GM12878 (cell line): Measurements from ENCODE around the gene CFAP97. TPM values are rescaled to one million over a fixed set of nuclear protein-coding genes. Genes with fewer than 3 reads are reported as not detected.
A peak's percentile ranks its signal among the peaks of the same experiment; 100 is the strongest.
"Not testable (repeated sequence)": the region's sequence is repeated elsewhere in the genome, so short reads cannot be mapped to it uniquely, and the experiment has no call there.

Experiments used
- ATAC-seq: fragments of 200-7000 bp; cut with Tn5 transposase; 3 replicates; pipeline ENCODE4 v1.9.1; 2020; ENCODE audit warnings: mild to moderate bottlenecking, moderate library complexity
- BruUV-seq: library from RNA; stranded (reverse); fragments of 400-500 nt; replicated peaks from 2 replicates; lab custom pipeline; 2021; lab: Mats Ljungman, UMichigan
- CTCF ChIA-PET: fragments of 300-600 bp; sonication (Branson Sonifier 250); formaldehyde crosslinking; extraction: SDS; loops from one replicate; lab custom pipeline; 2021; ENCODE audit warnings: inconsistent platforms; lab: Yijun Ruan, JAX
- POLR2A ChIA-PET: fragments of 350-600 bp; formaldehyde crosslinking; extraction: SDS; loops from one replicate; lab custom pipeline; 2021; ENCODE audit warnings: inconsistent platforms; lab: Charles Lee
- RAD21 ChIA-PET: fragments of 300-600 bp; sonication (Branson Sonifier 250); formaldehyde crosslinking; loops from one replicate; lab custom pipeline; 2023; ENCODE audit warnings: antibody characterized with exemption; ENCODE audit not compliant: unreplicated experiment; lab: Charles Lee
- SMC1A ChIA-PET: fragments of 300-600 bp; sonication (Branson Sonifier 250); formaldehyde crosslinking; loops from one replicate; lab custom pipeline; 2023; ENCODE audit not compliant: unreplicated experiment, uncharacterized antibody; lab: Charles Lee
- DNase-seq: peaks from one replicate; pipeline ENCODE4 v3.0.0-alpha.2; 2011; ENCODE audit warnings: low read depth, low spot score
- FAIRE-seq: peaks from 3 replicates; lab custom pipeline; 2011; peaks lifted over from hg19 to GRCh38; lab: Jason Lieb, UNC
- H2AFZ ChIP-seq: 2 replicates; pipeline ENCODE4 v1.6.0; 2011; ENCODE audit warnings: low read depth, low read length, control low read depth; ENCODE audit not compliant: control insufficient read depth
- H3K27ac ChIP-seq: 2 replicates; pipeline ENCODE4 v1.5.1; 2011; ENCODE audit warnings: control low read depth; ENCODE audit not compliant: control insufficient read depth, insufficient read depth
- H3K27me3 ChIP-seq, 2 experiments: replicated peaks in 1 of 2; 2 replicates each; pipeline versions ENCODE4 v1.6.0 to v1.6.1; 2011; ENCODE audit warnings: low read length in 1 of 2; ENCODE audit not compliant: control insufficient read depth in 2 of 2, insufficient read depth in 2 of 2
- H3K36me3 ChIP-seq, 2 experiments: 2 replicates each; pipeline ENCODE4 v1.5.1; 2011; ENCODE audit warnings: low read length in 1 of 2; ENCODE audit not compliant: control insufficient read depth in 2 of 2, insufficient read depth in 2 of 2
- H3K4me1 ChIP-seq: 2 replicates; pipeline ENCODE4 v1.6.1; 2011; ENCODE audit warnings: mild to moderate bottlenecking, low read length, moderate library complexity, mixed read lengths; ENCODE audit not compliant: control insufficient read depth, insufficient read depth
- H3K4me2 ChIP-seq: 2 replicates; pipeline ENCODE4 v1.6.0; 2011; ENCODE audit warnings: control low read depth; ENCODE audit not compliant: control insufficient read depth, insufficient read depth
- H3K4me3 ChIP-seq: fragments of 200-600 bp; sonication (generic); 2 replicates; pipeline ENCODE4 v1.5.1; 2016
- H3K79me2 ChIP-seq: 2 replicates; pipeline ENCODE4 v1.6.0; 2011; ENCODE audit warnings: low read length; ENCODE audit not compliant: control insufficient read depth, insufficient read depth
- H3K9ac ChIP-seq: 2 replicates; pipeline ENCODE4 v1.8.0; 2011; ENCODE audit warnings: low read length, control low read depth, mixed read lengths; ENCODE audit not compliant: control insufficient read depth, insufficient read depth
- H3K9me3 ChIP-seq: replicated peaks from 3 replicates; pipeline ENCODE4 v1.5.1; 2011; ENCODE audit warnings: mild to moderate bottlenecking, low read length; ENCODE audit not compliant: control insufficient read depth, insufficient read depth
- H4K20me1 ChIP-seq: 2 replicates; pipeline ENCODE4 v1.6.0; 2011; ENCODE audit not compliant: control insufficient read depth, insufficient read depth
- CUX1 ChIP-seq: IDR thresholded peaks from 2 replicates; pipeline ENCODE4 v1.6.1; 2012; ENCODE audit warnings: improper control_type of control experiment, low read depth, low read length; ENCODE audit not compliant: insufficient replicate concordance
- ETV6 ChIP-seq, 2 experiments: fragments of 450-650 bp in 1 of 2; IDR thresholded peaks in 1 of 2; conservative IDR thresholded peaks in 1 of 2; 2 replicates each; pipeline ENCODE4 v1.6.1; 2014; ENCODE audit warnings: antibody characterized with exemption in 1 of 2, borderline replicate concordance in 1 of 2, low read depth in 1 of 2, mild to moderate bottlenecking in 1 of 2, moderate library complexity in 1 of 2
- RUNX3 ChIP-seq: IDR thresholded peaks from 2 replicates; pipeline ENCODE4 v1.6.1; 2012; ENCODE audit warnings: low read length, inconsistent platforms
- whole genome bisulfite sequencing: methylation state at CpG from one replicate; pipeline ENCODE4 v1.1.6; 2016; ENCODE audit warnings: low lambda C conversion rate; ENCODE audit not compliant: insufficient replicate concordance, insufficient coverage; ENCODE audit errors: missing lambda C conversion rate; 5-methylcytosine and 5-hydroxymethylcytosine counted together
- in situ Hi-C: fragments of 300-500 bp; cut with MboI; formaldehyde crosslinking; loops from 9 replicates; pipeline ENCODE4 v1.14.3; 2018; ENCODE audit warnings: mixed read lengths
- intact Hi-C: fragments of 100-400 bp; cut with micrococcal nuclease; formaldehyde crosslinking; loops from one replicate; pipeline ENCODE4 v1.14.2; 2022; ENCODE audit not compliant: unreplicated experiment
- polyA plus RNA-seq, 11 experiments: library from polyadenylated mRNA; depleted of rRNA in 4 of 11; unstranded in 6 of 11; stranded (reverse) in 5 of 11; fragments of >200 nt; fragmentation: Nextera tagmentation in 4 of 11; fragmentation: Illumina TruSeq in 1 of 11; extraction: Ambion mirVana in 4 of 11; extraction: Trizol in 1 of 11; gene quantifications; 1 replicate in 1 of 11; 2 replicates in 10 of 11; pipeline versions ENCODE4 v1.2.1 to v1.2.3, GENCODE V29; 2011 to 2016; ENCODE audit warnings: inconsistent platforms in 2 of 11, missing spikeins in 2 of 11, low read depth in 1 of 11
- total RNA-seq, 4 experiments: library from RNA; depleted of rRNA in 3 of 4; stranded (reverse); fragments of >200 nt in 3 of 4; fragmentation: Illumina TruSeq in 1 of 4; extraction: Trizol in 1 of 4; gene quantifications; 2 replicates each; pipeline versions ENCODE4 v1.2.1 to v1.2.3, GENCODE V29; 2013 to 2021

The CFAP97 gene
- total and polyA plus RNA-seq, 10 of the 15 experiments (the other 5 are each of a cell fraction or from before 2014, with no cell fraction given): 26.4 to 62.7 (median 48.0) TPM

GRCh38 chr4:185201977-185202962 lies 1.5 kb downstream of the CFAP97 start:
- no peaks in the 10 kb centered on the region for H3K27me3 ChIP-seq
- WGBS: 34% methylated on average over 16 of the region's 16 CpGs
- FAIRE-seq: no peak
- peak overlapping the region; percentile 93 for H3K9ac ChIP-seq
- peak overlapping the region; percentile 86; the same call in 1 of the 2 replicates for H3K27ac ChIP-seq
- BruUV-seq: no TSS peak
- intact Hi-C loops: no loop called here
- ATAC-seq: no peak
- POLR2A ChIA-PET: interaction anchor here (0.9 to 1.3 kb wide), 3 partner anchors 10 to 104 kb away, joined by 3 to 5 read pairs (median 3); no protein-coding TSS in a partner anchor
- in situ Hi-C loops: no loop called here
- CTCF ChIA-PET: interaction anchor here (1.1 to 2.2 kb wide), 2 partner anchors 10 to 18 kb away, joined by 4 to 8 read pairs; no protein-coding TSS in a partner anchor
- peak overlapping the region; percentile 61 for H3K4me3 ChIP-seq
- no peaks in the 10 kb centered on the region for H3K9me3 ChIP-seq
- SMC1A ChIA-PET: interaction anchor here (0.6 to 4.1 kb wide), 6 partner anchors 10 to 397 kb away, joined by 3 to 17 read pairs (median 4); no protein-coding TSS in a partner anchor
- TF ChIP-seq CUX1 (no peak), RUNX3 (peak; percentile 40), ETV6 (conservative IDR thresholded peaks at IDR 0.05 in 1 of 2, IDR thresholded peaks at IDR 0.05 in 1 of 2; ENCODE audit: borderline replicate concordance in 1 of 2, low read depth in 1 of 2) (peak in 1 of 2 experiments; percentile 58; a peak in 1 of 4 replicates)
- TF ChIP-seq, all 136 proteins: peak for 2
- RAD21 ChIA-PET: interaction anchor here (0.7 to 1.3 kb wide), 4 partner anchors 10 to 45 kb away, joined by 3 to 4 read pairs (median 4); no protein-coding TSS in a partner anchor
- Histone ChIP-seq H3K4me1 (peaks cover 26% of the 10 kb centered on the region), H2AFZ (no peak overlapping the region), H3K4me2 (peak overlapping the region; percentile 69), H3K36me3 (no peaks in the 10 kb centered on the region), H3K79me2 (peaks cover 63% of the 10 kb centered on the region), H4K20me1 (no peaks in the 10 kb centered on the region)
- DNase-seq: no peak

- H3K4me3 ChIP-seq, H3K4me1 ChIP-seq, in situ Hi-C loops, H3K27me3 ChIP-seq, H3K4me2 ChIP-seq, H3K9ac ChIP-seq, H4K20me1 ChIP-seq, H3K27ac ChIP-seq, BruUV-seq, ATAC-seq, FAIRE-seq, intact Hi-C loops, H3K9me3 ChIP-seq, H3K36me3 ChIP-seq, H2AFZ ChIP-seq, DNase-seq: not testable (repeated sequence)
- peaks cover 49% of the 10 kb centered on the region for H3K79me2 ChIP-seq
- SMC1A ChIA-PET: interaction anchor here (0.8 to 1.6 kb wide), 4 partner anchors 14 to 199 kb away, joined by 3 to 4 read pairs (median 4); no protein-coding TSS in a partner anchor
- RAD21 ChIA-PET: interaction anchor here (2.6 kb wide), 1 partner anchor 14 kb away, joined by 10 read pairs; no protein-coding TSS in a partner anchor
- POLR2A ChIA-PET: interaction anchor here (0.6 to 2.3 kb wide), 5 partner anchors 11 to 100 kb away, joined by 3 to 12 read pairs (median 9); partner anchors contain the start of gene SNX25
- WGBS: 100% methylated on average over 4 of the region's 4 CpGs
- CTCF ChIA-PET: interaction anchor here (1.0 to 4.3 kb wide), 2 partner anchors 14 kb away, joined by 8 to 21 read pairs; no protein-coding TSS in a partner anchor
These were observed 5.6 kb downstream of the CFAP97 start for GRCh38 chr4:185198189-185198588.
